ENCODE measurements around the gene SIT1. TPM values are rescaled to one million over a fixed set of nuclear protein-coding genes. Genes with fewer than 3 reads are reported as not detected.

The SIT1 gene
- total RNA-seq, 1 experiment from 2014 or later = 97.6 TPM

GRCh38 chr9:35659340-35659739 lies 8.6 kb upstream of the SIT1 start:
- no peaks in the 10 kb centered on the region for H3K9me3 ChIP-seq (ENCODE audit: low read length)
- peaks cover 26% of the 10 kb centered on the region for H3K79me2 ChIP-seq (ENCODE audit: low read length)
- H3K4me2 ChIP-seq (ENCODE audit: low read depth, low read length, poor library complexity, severe bottlenecking) = peak overlapping the region; percentile 90
- H3K4me1 ChIP-seq (ENCODE audit: low read length) = peaks cover 68% of the 10 kb centered on the region
- peak overlapping the region; percentile 76 for H3K4me3 ChIP-seq (ENCODE audit: low read length)
- H3K27me3 ChIP-seq (ENCODE audit: low read length) = no peaks in the 10 kb centered on the region
- peak overlapping the region; percentile 80 for H3K27ac ChIP-seq (ENCODE audit: low read length)
- H4K20me1 ChIP-seq (ENCODE audit: insufficient read depth, low read depth, low read length) = no peaks in the 10 kb centered on the region
- H2AFZ ChIP-seq (ENCODE audit: low read length) = no peak overlapping the region
- peak; percentile 68 for DNase-seq
- H3K9ac ChIP-seq (ENCODE audit: low read length) = peak overlapping the region; percentile 81
- peaks cover 14% of the 10 kb centered on the region; the same call in 1 of the 2 replicates for H3K36me3 ChIP-seq (ENCODE audit: insufficient read depth, low read length)
- no peaks in the 10 kb centered on the region for H3K9me2 ChIP-seq (replicated peaks; ENCODE audit: insufficient read depth, low read length)

DNA sequence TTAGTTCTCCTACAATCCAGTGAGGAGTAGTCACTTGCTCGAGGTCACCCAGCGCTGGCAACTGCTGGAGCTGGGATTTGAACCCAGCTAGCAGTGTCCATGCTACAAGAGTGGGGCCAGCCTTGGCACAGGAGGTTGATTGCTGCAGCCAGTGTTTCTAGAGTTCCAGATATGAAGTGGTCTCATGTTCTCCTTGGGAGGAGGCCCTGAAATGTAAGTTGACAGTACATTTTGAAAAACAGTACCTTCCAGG lies 8.2 kb upstream of the SIT1 start:
- Histone ChIP-seq H3K4me1 (ENCODE audit: low read length) (peaks cover 64% of the 10 kb centered on the region), H4K20me1 (ENCODE audit: insufficient read depth, low read depth, low read length) (no peaks in the 10 kb centered on the region), H2AFZ (ENCODE audit: low read length) (no peak overlapping the region), H3K9me3 (ENCODE audit: low read length) (no peaks in the 10 kb centered on the region), H3K27ac (ENCODE audit: low read length) (peak overlapping the region; percentile 80), H3K4me3 (ENCODE audit: low read length) (peak overlapping the region; percentile 76), H3K79me2 (ENCODE audit: low read length) (peaks cover 22% of the 10 kb centered on the region), H3K4me2 (ENCODE audit: low read depth, low read length, poor library complexity, severe bottlenecking) (peak overlapping the region; percentile 90), H3K9me2 (replicated peaks; ENCODE audit: insufficient read depth, low read length) (no peaks in the 10 kb centered on the region), H3K27me3 (ENCODE audit: low read length) (no peaks in the 10 kb centered on the region), H3K9ac (ENCODE audit: low read length) (peak overlapping the region; percentile 81), H3K36me3 (ENCODE audit: insufficient read depth, low read length) (peaks cover 14% of the 10 kb centered on the region; the same call in 1 of the 2 replicates)
- peak; percentile 67 for DNase-seq

DNA sequence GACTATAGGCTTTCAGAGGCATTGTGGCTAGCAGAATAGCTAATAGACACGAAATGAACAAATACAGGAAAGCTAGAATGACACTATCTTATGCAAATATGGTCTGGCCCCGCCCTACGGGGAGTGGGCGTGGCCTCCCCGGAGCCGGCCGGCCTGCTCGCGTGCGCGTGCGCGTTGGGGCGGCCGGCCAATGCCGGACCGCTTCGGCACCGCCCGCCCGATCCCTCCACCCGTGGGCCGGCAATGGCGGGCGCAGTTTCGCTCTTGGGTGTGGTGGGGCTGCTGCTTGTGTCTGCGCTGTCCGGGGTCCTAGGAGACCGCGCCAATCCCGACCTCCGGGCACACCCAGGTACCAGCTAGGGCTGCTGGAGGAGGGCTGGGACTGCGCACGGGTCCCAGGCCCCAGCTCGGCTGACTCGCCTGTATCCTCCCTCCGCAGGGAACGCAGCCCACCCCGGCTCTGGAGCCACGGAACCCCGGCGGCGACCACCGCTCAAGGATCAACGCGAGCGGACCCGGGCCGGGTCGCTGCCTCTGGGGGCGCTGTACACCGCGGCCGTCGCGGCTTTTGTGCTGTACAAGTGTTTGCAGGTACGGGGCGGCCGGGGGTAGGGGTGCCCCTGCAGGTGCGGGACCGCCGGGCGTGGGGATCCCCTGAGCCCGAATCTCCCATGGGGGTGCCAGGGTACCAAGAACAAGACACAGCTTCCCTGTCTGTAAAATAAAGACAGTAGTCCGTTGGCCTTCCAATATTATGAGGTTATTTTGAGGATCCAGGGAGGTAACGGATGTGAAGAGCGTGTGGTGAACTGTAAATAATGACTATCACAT lies 7.6 kb upstream of the SIT1 start, which contains the start of gene CCDC107:
Gene CCDC107 (plus strand): TSS at position 156 of the 831 bp plus-strand sequence. CDS start 88 bp downstream, at position 244.
- peak within 1 kb of the TSS; percentile 76 for H3K4me3 ChIP-seq (ENCODE audit: low read length)
- peak within 1 kb of the TSS; percentile 80 for H3K27ac ChIP-seq (ENCODE audit: low read length)
- peaks cover 58% of the 10 kb centered on the region for H3K4me1 ChIP-seq (ENCODE audit: low read length)
- H4K20me1 ChIP-seq (ENCODE audit: insufficient read depth, low read depth, low read length) = no peaks in the 10 kb centered on the region
- H3K27me3 ChIP-seq (ENCODE audit: low read length) = no peaks in the 10 kb centered on the region
- H3K36me3 ChIP-seq (ENCODE audit: insufficient read depth, low read length) = peaks cover 14% of the 10 kb centered on the region; the same call in 1 of the 2 replicates
- H3K9me2 ChIP-seq (replicated peaks; ENCODE audit: insufficient read depth, low read length) = no peaks in the 10 kb centered on the region
- peak; percentile 95 for DNase-seq
- no peaks in the 10 kb centered on the region for H3K9me3 ChIP-seq (ENCODE audit: low read length)
- peak within 1 kb of the TSS; percentile 90 for H3K4me2 ChIP-seq (ENCODE audit: low read depth, low read length, poor library complexity, severe bottlenecking)
- peak within 1 kb of the TSS; percentile 81 for H3K9ac ChIP-seq (ENCODE audit: low read length)
- peak within 1 kb of the TSS; percentile 52; the same call in 1 of the 2 replicates for H2AFZ ChIP-seq (ENCODE audit: low read length)
- H3K79me2 ChIP-seq (ENCODE audit: low read length) = peaks cover 16% of the 10 kb centered on the region

GRCh38 chr9:35657546-35658136 lies 6.9 kb upstream of the SIT1 start, which contains the start of gene RMRP:
Gene RMRP, minus strand, starts transcription at chr9:35658019.
- H3K79me2 ChIP-seq (ENCODE audit: low read length) = peaks cover 9% of the 10 kb centered on the region
- H3K4me2 ChIP-seq (ENCODE audit: low read depth, low read length, poor library complexity, severe bottlenecking) = peak within 1 kb of the TSS; percentile 90
- H3K9me2 ChIP-seq (replicated peaks; ENCODE audit: insufficient read depth, low read length) = no peaks in the 10 kb centered on the region
- H3K9ac ChIP-seq (ENCODE audit: low read length) = peak within 1 kb of the TSS; percentile 81
- no peaks in the 10 kb centered on the region for H4K20me1 ChIP-seq (ENCODE audit: insufficient read depth, low read depth, low read length)
- peaks cover 9% of the 10 kb centered on the region; the same call in 1 of the 2 replicates for H3K36me3 ChIP-seq (ENCODE audit: insufficient read depth, low read length)
- peak; percentile 96 for DNase-seq
- H2AFZ ChIP-seq (ENCODE audit: low read length) = peak within 1 kb of the TSS; percentile 52; the same call in 1 of the 2 replicates
- H3K4me1 ChIP-seq (ENCODE audit: low read length) = peaks cover 51% of the 10 kb centered on the region
- H3K27ac ChIP-seq (ENCODE audit: low read length) = peak within 1 kb of the TSS; percentile 80
- no peaks in the 10 kb centered on the region for H3K9me3 ChIP-seq (ENCODE audit: low read length)
- H3K27me3 ChIP-seq (ENCODE audit: low read length) = no peaks in the 10 kb centered on the region
- H3K4me3 ChIP-seq (ENCODE audit: low read length) = peak within 1 kb of the TSS; percentile 76

DNA sequence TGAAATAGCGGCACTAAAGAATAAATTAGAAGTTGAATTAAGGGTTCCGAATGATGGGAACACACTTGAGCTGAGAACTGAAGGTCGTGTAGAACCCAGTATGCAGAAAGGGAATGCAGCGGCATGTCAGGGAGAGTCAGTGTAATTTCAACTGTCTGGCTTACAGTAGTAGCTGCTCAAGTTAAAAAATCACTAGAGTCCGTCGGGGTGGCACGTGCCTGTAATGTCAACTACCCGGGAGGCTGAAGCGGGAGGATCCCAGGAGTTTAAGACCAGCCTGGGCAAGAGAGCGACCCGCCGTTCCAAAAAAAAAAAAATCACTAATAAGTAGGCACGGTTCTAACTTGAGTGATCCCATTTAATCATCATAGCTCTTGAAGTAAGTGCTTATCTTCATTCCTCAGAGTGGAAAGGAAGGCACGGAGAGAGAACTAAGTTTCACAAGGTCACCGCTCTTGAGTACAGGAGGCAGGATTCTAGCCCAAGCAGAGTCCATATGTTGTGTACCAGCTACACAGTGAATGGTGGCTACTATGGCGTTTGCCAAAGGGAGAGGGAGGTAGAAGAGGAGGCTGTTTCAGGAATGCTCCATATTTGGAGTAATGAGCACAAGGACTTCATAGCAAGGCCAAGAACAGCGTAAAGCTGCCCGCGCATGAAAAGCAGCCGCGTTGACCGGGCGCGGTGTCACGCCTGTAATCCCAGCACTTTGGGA lies 6.3 kb upstream of the SIT1 start:
- peaks cover 45% of the 10 kb centered on the region for H3K4me1 ChIP-seq (ENCODE audit: low read length)
- peaks cover 3% of the 10 kb centered on the region; the same call in 1 of the 2 replicates for H3K36me3 ChIP-seq (ENCODE audit: insufficient read depth, low read length)
- no peak overlapping the region; the same call in 1 of the 2 replicates for H2AFZ ChIP-seq (ENCODE audit: low read length)
- H3K4me3 ChIP-seq (ENCODE audit: low read length) = peak overlapping the region; percentile 76; the same call in 1 of the 2 replicates
- DNase-seq = no peak
- peaks cover 3% of the 10 kb centered on the region; the same call in 1 of the 2 replicates for H3K79me2 ChIP-seq (ENCODE audit: low read length)
- no peaks in the 10 kb centered on the region for H4K20me1 ChIP-seq (ENCODE audit: insufficient read depth, low read depth, low read length)
- no peaks in the 10 kb centered on the region for H3K9me2 ChIP-seq (replicated peaks; ENCODE audit: insufficient read depth, low read length)
- H3K9me3 ChIP-seq (ENCODE audit: low read length) = no peaks in the 10 kb centered on the region
- no peaks in the 10 kb centered on the region for H3K27me3 ChIP-seq (ENCODE audit: low read length)
- peak overlapping the region; percentile 90 for H3K4me2 ChIP-seq (ENCODE audit: low read depth, low read length, poor library complexity, severe bottlenecking)
- H3K9ac ChIP-seq (ENCODE audit: low read length) = peak overlapping the region; percentile 81
- no peak overlapping the region for H3K27ac ChIP-seq (ENCODE audit: low read length)

DNA sequence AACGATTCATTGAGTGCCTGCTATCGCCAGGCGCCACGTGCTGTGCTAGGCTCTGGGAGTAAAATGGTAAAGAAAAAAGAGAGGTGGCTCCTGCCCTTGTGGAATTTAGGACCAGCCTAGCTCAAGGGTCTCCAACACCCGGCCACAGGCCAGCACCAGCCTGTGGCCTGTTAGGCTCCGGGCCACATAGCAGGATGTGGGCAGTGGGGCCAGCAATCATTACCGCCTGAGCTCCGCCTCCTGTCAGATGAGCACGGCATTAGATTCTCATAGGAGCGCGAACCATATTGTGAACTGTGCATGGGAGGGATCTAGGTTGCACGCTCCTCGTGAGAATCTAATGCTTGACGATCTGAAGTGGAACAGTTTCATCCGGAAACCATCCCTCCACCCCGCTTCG lies 5.6 kb upstream of the SIT1 start:
- H3K9me3 ChIP-seq (ENCODE audit: low read length) = no peaks in the 10 kb centered on the region
- H3K27ac ChIP-seq (ENCODE audit: low read length) = no peak overlapping the region
- H4K20me1 ChIP-seq (ENCODE audit: insufficient read depth, low read depth, low read length) = no peaks in the 10 kb centered on the region
- H3K36me3 ChIP-seq (ENCODE audit: insufficient read depth, low read length) = no peaks in the 10 kb centered on the region
- H3K9ac ChIP-seq (ENCODE audit: low read length) = no peak overlapping the region
- H3K4me1 ChIP-seq (ENCODE audit: low read length) = peaks cover 41% of the 10 kb centered on the region
- no peaks in the 10 kb centered on the region for H3K27me3 ChIP-seq (ENCODE audit: low read length)
- H3K4me2 ChIP-seq (ENCODE audit: low read depth, low read length, poor library complexity, severe bottlenecking) = no peak overlapping the region
- H3K9me2 ChIP-seq (replicated peaks; ENCODE audit: insufficient read depth, low read length) = no peaks in the 10 kb centered on the region
- DNase-seq = no peak
- H2AFZ ChIP-seq (ENCODE audit: low read length) = no peak overlapping the region
- H3K79me2 ChIP-seq (ENCODE audit: low read length) = no peaks in the 10 kb centered on the region
- H3K4me3 ChIP-seq (ENCODE audit: low read length) = no peak overlapping the region

DNA sequence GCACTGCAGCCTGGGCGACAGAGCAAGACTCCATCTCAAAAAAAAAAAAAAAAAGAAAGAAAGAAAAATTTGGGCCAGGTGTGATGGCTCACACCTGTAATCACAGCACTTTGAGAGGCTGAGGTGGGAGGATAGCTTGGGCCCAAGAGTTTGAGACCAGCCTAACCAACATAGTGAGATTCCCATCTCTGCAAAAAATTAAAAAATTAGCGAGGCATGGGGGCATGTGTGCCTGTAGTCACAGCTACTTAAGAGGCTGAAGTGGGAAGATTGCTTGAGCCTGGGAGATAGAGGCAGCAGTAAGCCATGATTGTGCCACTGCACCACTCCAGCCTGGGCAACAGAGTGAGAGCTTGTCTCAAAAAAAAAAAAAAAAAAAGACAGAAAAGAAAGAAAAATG lies 2.9 kb upstream of the SIT1 start:
- no peaks in the 10 kb centered on the region for H4K20me1 ChIP-seq (ENCODE audit: insufficient read depth, low read depth, low read length)
- H3K9ac ChIP-seq (ENCODE audit: low read length) = no peak overlapping the region
- no peaks in the 10 kb centered on the region for H3K9me2 ChIP-seq (replicated peaks; ENCODE audit: insufficient read depth, low read length)
- H3K79me2 ChIP-seq (ENCODE audit: low read length) = peaks cover 9% of the 10 kb centered on the region; the same call in 1 of the 2 replicates
- peaks cover 41% of the 10 kb centered on the region for H3K4me1 ChIP-seq (ENCODE audit: low read length)
- DNase-seq = no peak
- H2AFZ ChIP-seq (ENCODE audit: low read length) = no peak overlapping the region
- no peaks in the 10 kb centered on the region for H3K36me3 ChIP-seq (ENCODE audit: insufficient read depth, low read length)
- H3K9me3 ChIP-seq (ENCODE audit: low read length) = no peaks in the 10 kb centered on the region
- no peak overlapping the region for H3K4me3 ChIP-seq (ENCODE audit: low read length)
- no peak overlapping the region for H3K4me2 ChIP-seq (ENCODE audit: low read depth, low read length, poor library complexity, severe bottlenecking)
- no peak overlapping the region for H3K27ac ChIP-seq (ENCODE audit: low read length)
- H3K27me3 ChIP-seq (ENCODE audit: low read length) = no peaks in the 10 kb centered on the region

DNA sequence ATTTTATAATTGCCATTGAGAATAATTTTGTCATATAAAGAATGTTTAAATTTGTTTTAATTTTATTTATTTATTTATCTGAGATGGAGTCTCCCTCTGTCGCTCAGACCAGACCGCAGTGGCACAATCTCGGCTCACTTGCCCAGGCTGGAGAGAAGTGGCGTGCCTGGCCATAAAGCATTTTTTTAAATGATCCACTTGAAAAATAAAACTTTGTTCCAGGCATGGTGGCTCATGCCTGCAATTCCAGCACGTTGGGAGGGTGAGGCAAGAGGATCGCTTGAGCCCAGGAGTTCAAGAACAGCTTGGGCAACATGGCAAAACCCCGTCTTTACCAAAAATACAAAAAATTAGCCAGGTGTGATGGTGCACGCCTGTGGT lies 2.1 kb upstream of the SIT1 start:
- H3K9me3 ChIP-seq (ENCODE audit: low read length) = no peaks in the 10 kb centered on the region
- no peaks in the 10 kb centered on the region for H4K20me1 ChIP-seq (ENCODE audit: insufficient read depth, low read depth, low read length)
- H3K9me2 ChIP-seq (replicated peaks; ENCODE audit: insufficient read depth, low read length) = no peaks in the 10 kb centered on the region
- H3K36me3 ChIP-seq (ENCODE audit: insufficient read depth, low read length) = no peaks in the 10 kb centered on the region
- H3K9ac ChIP-seq (ENCODE audit: low read length) = no peak overlapping the region
- no peak overlapping the region for H3K27ac ChIP-seq (ENCODE audit: low read length)
- H3K79me2 ChIP-seq (ENCODE audit: low read length) = peaks cover 9% of the 10 kb centered on the region; the same call in 1 of the 2 replicates
- no peak overlapping the region for H3K4me2 ChIP-seq (ENCODE audit: low read depth, low read length, poor library complexity, severe bottlenecking)
- H2AFZ ChIP-seq (ENCODE audit: low read length) = no peak overlapping the region
- H3K4me3 ChIP-seq (ENCODE audit: low read length) = no peak overlapping the region
- H3K27me3 ChIP-seq (ENCODE audit: low read length) = no peaks in the 10 kb centered on the region
- no peak for DNase-seq
- peaks cover 47% of the 10 kb centered on the region for H3K4me1 ChIP-seq (ENCODE audit: low read length)

Measured in Karpas-422 (cell line).